GM18508 (cell line): ENCODE measurements around the gene FOXC1.

Experiments used
- ATAC-seq: cut with Tn5 transposase; IDR thresholded peaks from one replicate; pipeline ENCODE4 v1.9.1; 2021; ENCODE audit warnings: moderate number of reproducible peaks; ENCODE audit not compliant: insufficient read depth, unreplicated experiment

FOXC1 gene

GRCh38 chr6:1620504-1621069 lies 10.9 kb downstream of the FOXC1 start:
- ATAC-seq, result no peak

GRCh38 chr6:1621070-1621701 lies 11.5 kb downstream of the FOXC1 start:
- no peak for ATAC-seq

- ATAC-seq, result no peak
Observed at GRCh38 chr6:1622220-1622850, 12.6 kb downstream of the FOXC1 start.

- no peak for ATAC-seq
Observed at GRCh38 chr6:1622851-1623768, 13.4 kb downstream of the FOXC1 start.

GRCh38 chr6:1623769-1624057 lies 14.0 kb downstream of the FOXC1 start:
- ATAC-seq, result no peak

- ATAC-seq, result no peak
Observed at GRCh38 chr6:1624058-1624850, 14.5 kb downstream of the FOXC1 start.

- no peak for ATAC-seq
Observed at GRCh38 chr6:1624851-1625781, 15.4 kb downstream of the FOXC1 start.

GRCh38 chr6:1625794-1626435 lies 16.2 kb downstream of the FOXC1 start:
- ATAC-seq, result no peak

GRCh38 chr6:1626481-1626880 lies 16.8 kb downstream of the FOXC1 start:
- ATAC-seq, result no peak

- ATAC-seq, result no peak
Observed at GRCh38 chr6:1627827-1628560, 18.3 kb downstream of the FOXC1 start.

GRCh38 chr6:1629316-1629715 lies 19.6 kb downstream of the FOXC1 start:
- no peak for ATAC-seq

- ATAC-seq, result no peak
Observed at GRCh38 chr6:1630212-1630770, 20.6 kb downstream of the FOXC1 start.

GRCh38 chr6:1630771-1631217 lies 21.1 kb downstream of the FOXC1 start:
- ATAC-seq, result no peak

GRCh38 chr6:1631251-1631650 lies 21.5 kb downstream of the FOXC1 start:
- no peak for ATAC-seq

GRCh38 chr6:1633366-1634021 lies 23.8 kb downstream of the FOXC1 start:
- ATAC-seq, result no peak

GRCh38 chr6:1634081-1634480 lies 24.4 kb downstream of the FOXC1 start:
- ATAC-seq, result no peak

GRCh38 chr6:1635305-1636010 lies 25.7 kb downstream of the FOXC1 start:
- no peak for ATAC-seq
